Left cardiac atrium (tissue), 4 donors: Measurements from ENCODE around the gene GFRA1. TPM values are rescaled to one million over a fixed set of nuclear protein-coding genes. Genes with fewer than 3 reads are reported as not detected.
A peak's percentile ranks its signal among the peaks of the same experiment; 100 is the strongest.

Source experiments
- ATAC-seq, 2 donors: fragments of 200-7000 bp; cut with Tn5 transposase; one replicate each; pipeline ENCODE4 v1.9.1; 2020; ENCODE audit warnings: mild to moderate bottlenecking in 2 of 2, moderate library complexity in 2 of 2
- DNase-seq: peaks from one replicate; pipeline ENCODE4 v3.0.0-alpha.2; 2020
- intact Hi-C, 2 donors: fragments of 100-400 bp; cut with DNase I; formaldehyde crosslinking; loops; one replicate each; pipeline versions ENCODE4 v1.14.1 to v1.15.1; 2022 to 2023
- total RNA-seq, 2 donors: library from RNA; stranded (reverse); fragmentation: NEBNext Ultra II Directional; extraction: Animal tissue kit (Norgen Biotek cat#: 25700); gene quantifications; one replicate each; pipeline ENCODE4 v1.2.1, GENCODE V29; 2021
- donor health status: DM: no; HTN: yes; CAD: no.
- donor health status: DM: no; HTN: yes; CAD: no; lungs with severe emphysema.
- donor health status: DM: yes; HTN: yes; CAD: no.
- donor health status: Dilated cardiomyopathy.

GFRA1 gene
- total RNA-seq, 2 donors from 2014 or later: 4.9 to 12.1 TPM

DNA sequence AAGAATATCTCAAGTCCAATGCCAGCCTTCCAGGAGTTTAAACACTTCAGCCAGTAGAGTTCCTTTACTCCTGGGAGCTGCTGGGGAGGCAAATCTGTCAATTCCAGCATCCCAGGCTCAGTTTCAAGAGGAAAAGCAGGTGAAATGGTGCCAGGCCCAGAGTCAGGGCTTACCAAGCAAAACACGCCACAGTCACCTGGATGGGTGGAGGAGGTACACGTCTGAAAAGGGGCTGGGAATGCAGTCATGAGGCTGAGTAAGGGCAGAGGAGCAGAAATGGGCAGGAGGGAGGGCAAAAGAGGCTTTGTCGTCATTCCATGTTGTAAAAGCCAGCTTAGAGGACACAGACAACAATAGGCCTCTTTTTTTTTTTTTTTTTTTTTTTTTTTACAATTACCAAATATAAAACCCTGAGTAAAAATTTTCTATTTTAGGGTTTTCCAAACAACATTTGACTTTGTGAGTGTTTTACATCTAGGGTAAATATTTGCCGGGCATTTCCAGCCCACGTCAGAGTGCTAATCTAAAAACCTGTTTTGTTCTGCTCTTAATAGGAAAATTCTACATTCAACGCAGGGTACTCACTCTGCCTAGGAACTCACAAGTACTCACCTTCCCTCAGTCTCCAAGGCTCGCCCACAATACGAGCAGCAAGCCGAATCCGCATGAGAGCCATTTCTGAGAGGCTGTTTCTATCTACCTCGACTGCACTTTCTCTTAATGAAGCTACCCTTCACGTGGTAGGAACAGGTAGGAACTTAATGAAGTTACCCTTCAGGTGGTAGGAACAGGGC, 21.2 kb downstream of the GFRA1 start:
- DNase-seq (no peak), ATAC-seq (no peak)
- intact Hi-C loops: no loop called here

DNA sequence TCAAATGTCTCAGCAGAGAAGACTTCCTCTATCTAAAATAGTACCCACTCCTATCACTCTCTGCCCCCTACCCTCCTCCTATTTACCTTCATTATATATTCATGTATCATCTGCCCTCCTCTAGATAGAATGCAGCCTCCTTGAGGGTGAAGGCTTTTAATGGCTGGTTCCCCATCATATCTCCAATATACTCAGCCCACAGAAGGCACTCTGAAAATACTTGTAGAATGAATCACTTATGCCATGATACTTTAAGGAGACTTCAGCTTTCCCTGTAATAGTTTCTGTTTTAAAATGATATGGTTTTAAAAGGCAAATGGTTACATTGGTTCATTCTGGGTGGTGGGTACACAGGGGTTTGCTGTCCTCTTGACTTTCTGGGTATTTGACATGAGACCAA, 25.3 kb downstream of the GFRA1 start:
- no peak for ATAC-seq
- intact Hi-C loops: no loop called here
- DNase-seq: no peak

DNA sequence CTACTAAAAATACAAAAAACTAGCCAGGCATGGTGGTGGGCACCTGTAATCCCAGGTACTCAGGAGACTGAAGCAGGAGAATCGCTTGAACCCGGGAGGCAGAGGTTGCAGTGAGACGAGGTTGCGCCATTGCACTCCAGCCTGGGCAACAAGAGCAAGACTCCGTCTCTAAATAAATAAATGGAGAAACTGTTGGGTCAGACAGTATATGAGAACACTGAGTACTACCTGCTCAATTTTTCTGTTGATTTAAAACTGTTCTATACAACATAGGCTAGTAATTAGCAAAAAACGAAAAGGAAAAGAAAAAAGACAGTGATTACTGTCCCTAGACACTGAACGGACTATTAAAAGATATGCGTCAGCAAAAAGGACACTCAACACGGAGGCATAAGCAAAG, 26.7 kb downstream of the GFRA1 start:
- no peak for DNase-seq
- intact Hi-C loops: no loop called here
- ATAC-seq: no peak

DNA sequence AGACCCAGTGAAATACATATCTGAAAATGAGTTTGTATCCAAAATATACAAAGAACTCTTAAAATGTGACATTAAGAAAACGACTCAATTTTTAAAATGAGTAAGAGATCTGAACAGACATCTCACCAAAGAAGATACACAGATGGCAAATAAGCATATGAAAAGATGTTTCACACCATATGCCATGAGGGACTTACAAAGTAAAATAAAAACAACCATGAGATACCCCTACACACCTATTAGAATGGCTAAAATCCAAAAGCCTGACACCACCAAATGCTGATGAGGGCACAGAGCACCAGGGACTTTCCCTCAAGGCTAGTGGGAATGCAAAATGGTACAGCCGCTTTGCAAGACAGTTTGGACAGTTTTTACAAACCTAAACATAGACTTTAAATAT, 27.9 kb downstream of the GFRA1 start:
- ATAC-seq (no peak), DNase-seq (no peak)
- intact Hi-C loops: no loop called here

DNA sequence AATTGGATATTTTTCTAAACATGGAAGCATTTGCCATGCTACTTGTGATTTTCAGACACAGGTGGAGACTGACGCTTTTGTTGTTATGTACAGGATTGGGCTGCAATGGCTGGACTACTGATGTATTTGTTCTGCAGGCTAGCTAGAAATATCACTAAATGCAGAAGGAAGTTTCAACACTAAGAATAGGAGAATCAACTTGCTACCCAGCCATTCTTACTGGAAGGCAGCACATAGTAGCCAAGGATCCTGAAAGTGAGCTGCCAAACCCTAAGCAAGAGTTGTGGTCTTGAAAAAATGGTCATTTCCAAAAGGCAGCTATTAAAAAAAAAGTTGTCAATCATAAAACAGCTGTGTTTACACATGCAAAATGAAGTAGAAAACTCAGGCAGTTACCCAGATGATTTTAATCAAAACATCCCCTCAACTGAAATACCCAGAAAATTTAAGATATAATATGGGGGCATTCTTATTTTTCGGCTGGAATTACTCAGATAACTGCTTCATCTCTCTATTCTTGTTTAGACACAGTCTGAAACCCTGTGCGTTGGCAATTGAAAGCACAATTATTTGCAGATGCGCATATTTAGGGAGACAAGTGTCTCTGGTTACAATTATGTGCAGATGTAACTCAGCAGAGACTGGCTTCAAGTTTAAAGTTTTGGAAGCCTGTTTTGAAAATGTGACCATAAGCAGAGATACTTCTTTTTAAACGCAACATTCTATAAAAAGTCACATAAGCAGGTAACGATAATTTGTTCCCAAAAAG, 31.2 kb downstream of the GFRA1 start:
- DNase-seq (no peak), ATAC-seq (no peak)
- intact Hi-C loops: no loop called here

DNA sequence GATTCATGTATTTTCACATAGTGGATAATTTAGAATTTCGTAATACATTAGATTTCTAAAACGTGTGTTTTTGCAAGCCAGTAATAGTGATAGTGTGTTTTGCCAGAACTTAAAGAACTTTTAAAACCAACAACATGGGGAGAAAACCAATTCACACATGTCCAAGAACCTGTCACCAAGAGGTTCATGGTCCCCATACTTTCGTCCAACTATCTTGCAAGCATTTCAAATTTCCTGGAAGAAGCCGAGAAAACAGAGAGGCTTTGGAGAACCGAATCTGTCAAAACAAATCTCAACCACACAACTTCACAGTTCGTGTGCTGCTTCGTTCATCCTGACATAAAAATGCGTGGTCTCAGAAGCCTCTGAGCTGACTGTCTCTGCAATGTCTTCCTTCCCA, 31.9 kb downstream of the GFRA1 start:
- intact Hi-C loops: no loop called here

DNA sequence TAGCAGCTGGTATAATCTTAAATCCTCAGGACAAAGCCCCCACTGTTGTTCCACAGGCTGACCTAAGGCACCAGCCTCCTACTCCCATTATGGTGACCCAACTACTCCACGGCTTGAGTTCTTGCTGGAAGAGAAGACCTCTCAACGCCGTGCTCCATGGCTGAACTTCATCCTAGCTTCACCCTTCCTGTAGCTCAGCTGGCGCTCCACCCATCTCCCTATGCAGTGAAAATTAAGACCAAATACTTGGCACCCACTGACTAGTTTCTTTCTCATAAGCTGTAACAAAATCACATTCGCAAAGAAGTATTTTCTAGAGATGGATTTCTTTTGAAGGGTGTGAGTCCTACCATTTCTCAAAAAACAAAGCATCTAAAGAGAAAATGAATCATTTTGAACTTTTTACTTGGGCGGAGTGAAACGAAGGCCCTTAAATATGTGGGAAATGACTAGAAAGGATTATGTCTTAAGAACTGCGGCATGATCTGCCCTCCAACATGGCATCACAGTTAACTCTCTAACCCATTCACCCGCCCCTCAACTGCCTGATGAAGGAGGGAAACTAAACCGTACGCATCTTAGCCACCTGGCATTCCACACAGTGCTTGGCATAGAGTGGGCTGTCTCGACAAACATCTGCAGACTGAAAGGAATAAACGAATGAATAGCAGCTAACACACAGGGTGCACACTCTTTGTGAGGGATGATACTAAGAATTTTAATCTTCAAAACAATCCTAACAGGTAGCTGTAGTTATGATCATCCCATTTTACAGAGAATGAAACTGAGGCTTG, 32.7 kb downstream of the GFRA1 start:
- DNase-seq (no peak), ATAC-seq (no peak)
- intact Hi-C loops: no loop called here

More for the DNA sequence above, 31.9 kb downstream of the GFRA1 start:
- no peak for DNase-seq
- ATAC-seq: peak in 1 of 2 donors; percentile 73

DNA sequence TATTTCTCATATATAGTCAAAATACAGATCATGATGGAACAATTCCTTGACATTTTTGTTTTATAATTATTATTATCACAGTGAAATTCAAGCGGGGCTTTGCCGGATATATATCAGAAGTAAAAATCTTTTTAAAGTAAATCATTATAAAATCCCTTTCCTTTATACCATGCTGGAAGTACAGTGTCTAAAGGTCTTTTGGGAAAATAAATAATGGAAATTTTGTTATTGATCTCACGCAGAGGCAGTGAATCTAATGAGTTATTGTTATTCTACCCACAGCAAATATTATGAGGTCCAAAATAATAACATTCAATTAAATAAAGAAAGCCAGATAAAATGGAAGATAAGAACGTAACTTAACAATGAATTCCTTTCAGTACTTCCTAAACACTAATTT, 33.8 kb downstream of the GFRA1 start:
- intact Hi-C loops: no loop called here
- DNase-seq: no peak
- no peak for ATAC-seq

DNA sequence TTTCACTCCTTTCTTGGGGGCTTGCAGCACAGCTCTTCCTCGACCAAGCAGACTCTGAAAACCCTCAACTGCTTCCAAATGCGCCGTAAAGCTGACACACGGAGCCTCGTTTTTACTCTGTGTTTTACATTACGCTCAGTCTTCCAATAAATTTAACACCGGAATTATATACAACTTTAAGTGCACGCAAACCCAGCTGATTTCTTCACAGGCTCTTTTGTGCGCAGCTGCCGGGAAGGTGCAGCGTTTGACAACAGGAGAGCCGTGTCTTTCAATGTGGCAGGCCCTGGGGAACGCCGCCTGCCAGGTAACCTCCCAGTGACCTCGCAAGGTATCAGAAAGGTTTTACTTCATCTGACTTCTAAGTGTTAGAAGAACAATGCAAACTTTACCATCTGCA, 35.0 kb downstream of the GFRA1 start:
- ATAC-seq (no peak), DNase-seq (no peak)
- intact Hi-C loops: no loop called here

DNA sequence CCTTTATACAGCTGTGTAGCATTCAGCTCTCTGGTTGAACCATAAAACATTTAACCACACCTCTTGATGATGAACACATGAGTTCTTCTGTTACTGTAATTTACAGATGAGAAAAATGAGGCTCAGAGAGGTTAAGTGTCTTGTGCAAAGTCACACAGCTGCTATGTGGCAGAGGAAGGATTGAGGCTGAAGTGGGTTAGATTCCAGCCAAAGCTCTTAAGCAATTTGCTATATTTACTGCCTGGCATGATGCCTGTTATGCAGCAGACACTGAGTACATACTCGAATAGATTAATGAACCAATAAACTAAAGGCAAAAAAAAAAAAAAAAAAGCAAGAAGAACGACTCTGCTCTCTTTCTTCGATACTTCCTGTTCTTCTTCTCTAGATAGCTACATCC, 35.7 kb downstream of the GFRA1 start:
- intact Hi-C loops: no loop called here
- no peak for DNase-seq
- ATAC-seq: no peak

DNA sequence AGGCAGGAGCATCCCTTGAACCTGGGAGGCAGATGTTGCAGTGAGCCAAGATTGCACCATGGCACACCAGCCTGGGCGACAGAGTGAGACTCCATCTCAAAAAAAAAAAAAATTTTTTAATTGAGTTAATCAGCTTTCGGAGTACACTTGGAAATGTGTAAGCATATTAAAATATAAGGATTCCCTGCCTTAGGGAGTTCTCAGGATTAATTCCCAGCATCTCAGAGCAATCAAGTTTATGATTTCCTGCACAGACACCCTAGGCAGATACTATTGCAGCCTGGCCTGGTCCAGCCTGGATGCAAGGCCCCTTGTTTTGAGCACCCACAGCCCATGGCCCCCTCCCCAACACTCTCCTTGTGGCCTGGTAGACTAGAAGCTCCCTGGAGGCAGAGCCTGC, 39.8 kb downstream of the GFRA1 start:
- intact Hi-C loops: no loop called here
- DNase-seq (no peak), ATAC-seq (no peak)

DNA sequence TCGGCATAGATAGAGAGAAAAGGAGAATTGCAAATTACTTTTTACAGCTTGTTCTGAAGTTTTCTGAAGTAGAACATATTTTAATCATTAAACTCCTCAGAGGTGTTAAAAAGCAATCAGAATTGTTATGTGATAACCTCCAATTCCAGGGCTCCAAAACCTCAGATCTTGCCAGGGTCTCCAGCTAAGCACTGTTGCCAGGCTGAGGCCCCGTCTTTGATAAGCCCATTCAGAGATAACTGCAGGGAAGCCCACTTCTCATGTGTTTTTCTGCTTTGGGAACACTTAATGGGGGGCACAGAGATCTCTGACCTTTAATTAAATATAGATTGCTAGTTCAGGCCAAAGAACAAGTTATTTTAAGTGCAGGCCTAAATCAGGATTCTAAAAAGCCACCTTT, 40.4 kb downstream of the GFRA1 start:
- DNase-seq: no peak
- ATAC-seq: no peak
- intact Hi-C loops: no loop called here

DNA sequence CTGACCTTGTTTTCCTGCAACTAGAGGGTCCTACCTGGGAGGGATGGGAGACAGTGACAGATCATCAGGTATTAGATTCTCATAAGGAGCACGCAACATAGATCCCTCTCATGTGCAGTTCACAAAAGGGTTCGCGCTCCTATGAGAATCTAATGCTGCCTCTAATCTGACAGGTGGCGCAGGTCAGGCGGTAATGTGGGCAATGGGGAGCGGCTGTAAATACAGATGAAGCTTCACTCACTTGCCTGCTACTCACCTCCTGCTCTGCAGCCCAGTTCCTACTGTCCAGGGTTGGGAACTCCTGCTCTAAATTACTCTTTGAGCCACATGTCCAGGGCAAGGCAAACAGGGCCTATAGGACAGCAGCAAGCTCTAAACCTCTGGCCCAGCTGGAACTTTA, 46.2 kb downstream of the GFRA1 start:
- ATAC-seq: no peak
- intact Hi-C loops: no loop called here
- DNase-seq: no peak

DNA sequence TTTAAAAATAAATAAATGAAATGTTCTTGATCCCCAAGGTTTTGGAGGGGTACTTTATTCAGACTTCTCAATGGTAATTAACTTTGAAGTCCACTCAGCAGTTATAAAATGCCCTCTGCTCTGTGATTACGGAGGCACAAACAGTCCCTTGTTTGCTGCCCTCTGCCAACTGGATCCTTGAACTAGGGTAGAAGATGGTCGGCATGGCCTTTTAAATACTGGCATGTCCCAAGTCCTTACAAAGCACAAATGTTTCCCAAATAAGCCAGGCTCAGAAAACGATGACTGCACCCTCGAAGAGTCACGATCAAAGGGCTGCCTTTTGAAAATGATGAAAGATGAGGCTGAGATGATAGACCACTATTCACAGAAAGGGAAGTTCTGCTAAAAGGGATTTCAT, 47.0 kb downstream of the GFRA1 start:
- DNase-seq (no peak), ATAC-seq (no peak)
- intact Hi-C loops: no loop called here

DNA sequence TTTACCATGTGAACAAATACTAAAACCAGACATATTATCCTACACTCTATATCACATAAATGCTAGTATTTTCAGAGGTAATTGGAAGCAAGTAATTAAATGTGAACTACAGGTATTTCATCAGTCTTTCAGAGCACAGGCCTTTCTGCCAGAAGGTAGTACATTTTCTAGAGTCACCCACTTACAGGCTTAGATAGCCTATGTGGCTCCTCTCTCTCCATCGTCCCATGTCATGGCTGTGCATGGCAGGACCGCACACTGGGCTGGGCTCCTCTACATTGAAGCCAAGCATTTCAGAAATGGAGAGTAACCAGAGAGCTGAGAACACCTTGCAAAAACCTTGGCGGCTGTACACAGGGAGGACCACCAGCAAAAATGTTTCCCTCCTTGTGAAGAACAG, 49.7 kb downstream of the GFRA1 start:
- intact Hi-C loops: no loop called here
- DNase-seq: no peak
- ATAC-seq: no peak

DNA sequence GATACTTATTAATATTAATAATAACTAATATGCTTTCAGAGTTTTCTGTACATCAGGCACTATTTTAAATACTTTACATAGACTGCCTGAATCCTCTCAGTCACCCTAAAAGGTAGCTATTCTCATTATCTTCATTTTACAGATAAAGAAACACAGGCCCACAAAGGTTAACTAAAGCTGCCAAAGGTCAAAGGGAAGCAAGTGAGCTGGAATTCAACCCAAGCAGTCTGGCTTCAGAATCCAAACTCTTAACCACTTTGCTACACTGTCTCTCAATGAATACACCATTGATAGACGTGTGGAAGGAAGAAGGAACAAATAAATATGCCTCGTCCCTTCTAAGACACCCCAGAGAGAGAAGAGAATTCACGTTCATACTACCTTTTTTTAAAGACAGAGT, 52.0 kb downstream of the GFRA1 start:
- ATAC-seq (no peak), DNase-seq (no peak)
- intact Hi-C loops: no loop called here

DNA sequence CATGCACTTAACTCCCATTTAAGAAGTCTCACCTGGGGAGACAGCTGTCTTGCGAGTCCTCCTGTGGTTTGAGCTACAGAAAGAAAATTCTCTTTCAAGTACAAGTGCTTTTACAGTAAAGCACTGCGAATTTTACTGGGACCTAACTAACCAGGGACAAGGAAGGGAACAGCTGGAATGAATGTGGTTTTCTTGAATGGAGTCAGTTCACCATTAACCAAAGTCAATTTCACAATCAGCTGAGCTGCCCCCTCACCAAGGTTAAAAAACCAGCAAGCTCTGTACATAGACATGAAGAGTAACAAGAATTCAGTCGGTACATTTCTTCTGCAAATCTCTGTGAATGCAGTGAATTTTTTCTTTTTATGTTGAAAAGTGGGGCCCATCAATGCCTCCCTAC, 56.3 kb downstream of the GFRA1 start:
- ATAC-seq: no peak
- no peak for DNase-seq
- intact Hi-C loops: no loop called here

DNA sequence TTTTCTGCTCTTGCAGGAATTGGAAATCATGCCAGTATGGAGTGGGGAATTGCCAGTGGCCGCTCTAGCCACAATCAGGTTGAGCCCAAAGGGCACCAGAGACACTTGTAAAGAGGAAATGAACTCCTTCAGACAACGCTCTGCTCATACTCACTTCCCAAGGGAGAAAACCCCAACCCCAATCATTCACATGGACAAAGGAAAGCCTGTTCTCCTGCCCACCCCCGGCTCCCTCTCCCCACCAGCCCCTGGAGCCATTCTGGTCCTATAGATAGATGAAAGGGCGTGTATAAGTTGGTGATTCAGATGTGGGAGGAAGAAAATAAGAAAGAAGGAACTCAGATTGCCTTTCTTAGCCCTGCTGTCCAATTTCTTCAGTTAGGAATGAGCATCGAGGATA, 57.4 kb downstream of the GFRA1 start:
- DNase-seq: no peak
- ATAC-seq: no peak
- intact Hi-C loops: no loop called here

DNA sequence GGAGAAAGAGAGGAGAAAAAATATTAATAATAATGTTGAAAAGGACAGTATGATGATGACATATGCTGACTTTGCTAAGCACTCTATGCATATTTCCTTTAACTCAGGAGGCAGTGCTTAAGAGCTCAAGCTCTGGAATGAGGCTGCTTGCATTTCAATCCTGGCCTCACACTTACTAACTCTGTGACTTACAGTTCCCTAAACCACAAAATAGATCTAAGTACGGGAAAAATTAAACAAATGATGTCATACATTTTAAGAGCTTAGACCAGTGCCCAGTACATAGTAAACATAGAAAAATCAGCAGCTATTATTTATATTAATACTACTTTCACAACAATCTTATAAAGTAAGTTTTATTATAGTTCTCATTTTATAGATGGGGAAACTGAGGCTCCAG, 61.3 kb downstream of the GFRA1 start:
- ATAC-seq: no peak
- intact Hi-C loops: no loop called here
- DNase-seq: no peak
